Stimulated activated naive B cell treated with anti-CD40 and anti-IgM and Interleukin-4, amounts not matched to agents 10 μg/mL and 1 μg/mL and 100 μg/mL, for 72 hours (primary cell): ENCODE data around the gene MB.
A peak's percentile ranks its signal among the peaks of the same experiment; 100 is the strongest.
"Not testable (repeated sequence)": the region's sequence is repeated elsewhere in the genome, so short reads cannot be mapped to it uniquely, and the experiment has no call there.

Experiments used
- ATAC-seq, 2 donors: fragments of 150-1000 bp; cut with Tn5 transposase; replicated peaks; 2 replicates each; pipeline ENCODE4 v1.10.0; 2021; ENCODE audit warnings: moderate library complexity in 1 of 2
- DNase-seq: peaks from one replicate; pipeline ENCODE4 v3.0.0; 2021
- H3K27ac Mint-ChIP-seq: one replicate; pipeline ENCODE4 v1.8.0; 2022; ENCODE audit warnings: mild to moderate bottlenecking, mixed read lengths
- H3K27me3 Mint-ChIP-seq, 2 donors: one replicate each; pipeline ENCODE4 v1.8.0; 2022; ENCODE audit warnings: mixed read lengths in 2 of 2
- H3K36me3 Mint-ChIP-seq, 2 donors: one replicate each; pipeline ENCODE4 v1.8.0; 2022; ENCODE audit warnings: mixed read lengths in 2 of 2, mild to moderate bottlenecking in 1 of 2
- H3K4me1 Mint-ChIP-seq, 2 donors: one replicate each; pipeline ENCODE4 v1.8.0; 2022; ENCODE audit warnings: mixed read lengths in 2 of 2, mild to moderate bottlenecking in 1 of 2
- H3K4me3 Mint-ChIP-seq, 2 donors: one replicate each; pipeline ENCODE4 v1.8.0; 2022; ENCODE audit warnings: mild to moderate bottlenecking in 2 of 2, mixed read lengths in 2 of 2, moderate library complexity in 1 of 2
- H3K9me3 Mint-ChIP-seq, 2 donors: one replicate each; pipeline ENCODE4 v1.8.0; 2022; ENCODE audit warnings: mixed read lengths in 2 of 2, mild to moderate bottlenecking in 1 of 2

The MB gene

DNA sequence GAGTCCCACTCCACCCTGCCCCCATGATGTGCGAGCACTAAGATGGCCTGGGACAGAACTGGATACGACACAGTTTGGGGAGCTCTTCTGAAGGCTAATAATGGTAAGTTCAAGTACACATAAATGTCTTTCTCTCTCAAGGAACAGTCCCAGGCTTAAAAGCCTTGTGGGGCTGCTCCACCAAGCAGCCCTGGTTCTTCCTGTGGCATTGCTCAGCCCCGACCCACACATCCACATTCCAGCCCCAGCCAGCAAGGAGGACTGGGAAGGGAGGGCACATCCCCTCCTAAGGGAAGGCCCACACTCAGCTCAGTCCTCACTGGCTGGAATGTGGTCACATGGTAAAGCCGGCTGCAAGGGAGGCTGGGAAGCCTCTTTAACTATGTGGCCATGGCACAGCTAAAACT, 13.3 kb upstream of the MB start:
- H3K4me1 Mint-ChIP-seq: peaks cover 20 to 29% of the 10 kb centered on the region in 2 donors
- no peak overlapping the region for H3K27ac Mint-ChIP-seq

DNA sequence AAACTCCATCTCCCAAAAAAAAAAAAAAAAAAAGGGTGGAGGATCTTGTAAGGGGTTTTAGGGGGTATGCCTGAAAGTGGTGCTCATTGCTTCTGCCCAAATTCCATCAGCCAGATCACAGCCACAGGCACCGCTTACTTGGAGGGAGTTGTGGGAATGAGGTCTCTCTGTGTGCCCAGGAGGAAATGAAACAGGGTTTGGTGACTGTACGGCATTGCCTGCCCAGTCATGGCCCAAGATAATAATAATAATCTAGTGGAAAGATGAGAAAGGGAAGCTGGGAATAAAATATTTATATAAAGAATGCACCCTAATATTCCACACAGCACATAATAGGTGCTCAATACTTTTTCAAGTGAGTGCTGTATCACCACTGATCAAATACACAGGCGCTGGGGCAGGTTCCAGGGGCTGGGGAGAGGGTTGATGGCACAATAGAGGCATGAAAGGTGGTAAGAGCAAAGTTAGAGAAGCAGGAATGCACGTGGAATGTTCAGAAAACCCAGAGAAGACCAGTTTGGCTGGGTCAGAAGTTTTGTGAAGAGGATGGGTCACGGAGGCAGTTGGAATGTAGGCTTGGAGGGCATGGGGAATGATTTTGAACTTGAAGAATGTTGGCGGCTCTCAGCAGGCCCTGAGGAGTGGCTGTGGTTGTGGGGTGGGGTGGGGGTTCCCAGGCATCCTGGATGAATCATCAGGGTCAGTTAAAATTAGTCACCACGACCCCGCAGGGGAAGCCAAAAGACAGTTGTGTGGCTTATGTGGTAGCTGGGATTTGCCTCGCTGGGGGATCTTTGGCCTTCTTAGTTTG, 12.5 kb upstream of the MB start:
- Mint-ChIP-seq H3K9me3 (peaks cover 0 to 2% of the 10 kb centered on the region in 2 donors), H3K27ac (peak overlapping the region; percentile 11), H3K36me3 (peaks cover 0 to 2% of the 10 kb centered on the region in 2 donors), H3K27me3 (peaks cover 45 to 52% of the 10 kb centered on the region in 2 donors), H3K4me1 (peaks cover 20 to 29% of the 10 kb centered on the region in 2 donors), H3K4me3 (peak overlapping the region in 1 of 2 donors; percentile 22)
- peak; percentile 85 to 86 for ATAC-seq
- DNase-seq: peak; percentile 75

More for the DNA sequence above, 13.3 kb upstream of the MB start:
- Mint-ChIP-seq H3K9me3 (peaks cover 0 to 2% of the 10 kb centered on the region in 2 donors), H3K4me3 (no peak overlapping the region), H3K36me3 (peaks cover 0 to 2% of the 10 kb centered on the region in 2 donors), H3K27me3 (peaks cover 42 to 52% of the 10 kb centered on the region in 2 donors)
- ATAC-seq: no peak
- DNase-seq: no peak

DNA sequence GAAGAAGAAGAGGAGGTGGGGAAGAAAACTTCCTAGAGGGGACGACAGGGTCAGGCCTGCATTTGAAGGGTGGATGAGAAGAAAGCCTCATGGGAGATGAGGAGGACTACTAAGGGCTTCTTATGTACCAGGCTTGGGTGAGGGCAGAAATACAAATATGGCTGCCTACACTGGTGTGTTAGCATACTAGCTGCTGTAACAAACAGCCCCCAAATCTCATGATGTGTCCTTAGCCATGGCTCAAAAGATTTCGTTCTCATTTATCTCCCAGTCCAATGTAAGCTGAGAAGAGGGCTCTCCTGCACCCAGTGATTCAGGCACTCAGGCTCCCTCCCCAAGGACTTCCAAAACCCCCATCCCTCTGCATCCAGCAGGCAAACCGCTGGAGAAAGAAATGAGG, 11.6 kb upstream of the MB start:
- Mint-ChIP-seq H3K4me3 (no peak overlapping the region), H3K36me3 (peaks cover 0 to 2% of the 10 kb centered on the region in 2 donors), H3K4me1 (peaks cover 20 to 29% of the 10 kb centered on the region in 2 donors), H3K9me3 (peaks cover 0 to 2% of the 10 kb centered on the region in 2 donors), H3K27ac (no peak overlapping the region), H3K27me3 (peaks cover 52 to 58% of the 10 kb centered on the region in 2 donors)
- no peak for ATAC-seq
- DNase-seq: no peak

DNA sequence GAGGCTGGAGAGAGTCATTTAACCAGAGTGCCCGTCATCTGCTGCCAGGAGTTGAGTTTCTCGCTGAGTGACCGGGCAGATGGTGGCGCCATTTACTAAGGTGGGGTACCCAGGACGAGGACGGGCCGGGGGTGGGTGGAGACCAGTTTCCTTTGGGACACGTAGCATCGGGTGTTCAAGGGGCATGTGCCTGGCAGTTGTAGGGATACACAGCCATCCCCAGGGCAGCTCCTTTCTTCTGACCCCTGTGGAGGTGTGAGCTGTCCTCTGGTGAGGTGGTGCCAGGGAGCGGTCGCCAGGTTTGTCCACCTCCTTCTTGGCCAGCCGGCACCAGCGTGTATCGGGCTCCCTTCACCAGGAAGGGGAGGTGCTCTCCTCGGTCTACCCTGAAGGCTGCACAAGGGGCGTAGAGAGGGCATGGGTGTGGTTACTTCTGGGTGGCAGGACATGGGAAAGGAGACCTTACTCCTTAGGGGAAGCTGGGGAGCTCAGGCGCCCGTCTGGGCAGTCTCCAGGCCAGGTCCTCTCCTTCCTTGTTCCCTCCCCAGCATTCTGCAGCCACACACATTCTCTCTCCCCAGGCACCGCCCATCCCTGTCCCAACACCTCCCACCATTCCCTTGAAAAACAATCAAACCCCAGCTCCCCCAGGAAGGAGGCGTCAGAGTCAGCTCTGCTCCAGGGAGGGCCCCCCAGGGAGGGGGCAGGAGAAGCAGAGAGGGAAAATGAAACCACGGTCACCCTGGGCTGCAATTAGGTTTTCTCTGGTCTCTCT, 10.3 kb upstream of the MB start:
- Mint-ChIP-seq H3K4me3 (peak overlapping the region; percentile 69 to 77), H3K27me3 (peaks cover 50 to 68% of the 10 kb centered on the region in 2 donors), H3K36me3 (peaks cover 0 to 2% of the 10 kb centered on the region in 2 donors), H3K4me1 (peaks cover 25 to 36% of the 10 kb centered on the region in 2 donors), H3K27ac (no peak overlapping the region), H3K9me3 (peaks cover 0 to 2% of the 10 kb centered on the region in 2 donors)
- DNase-seq (no peak), ATAC-seq (peak; percentile 31 to 46)

DNA sequence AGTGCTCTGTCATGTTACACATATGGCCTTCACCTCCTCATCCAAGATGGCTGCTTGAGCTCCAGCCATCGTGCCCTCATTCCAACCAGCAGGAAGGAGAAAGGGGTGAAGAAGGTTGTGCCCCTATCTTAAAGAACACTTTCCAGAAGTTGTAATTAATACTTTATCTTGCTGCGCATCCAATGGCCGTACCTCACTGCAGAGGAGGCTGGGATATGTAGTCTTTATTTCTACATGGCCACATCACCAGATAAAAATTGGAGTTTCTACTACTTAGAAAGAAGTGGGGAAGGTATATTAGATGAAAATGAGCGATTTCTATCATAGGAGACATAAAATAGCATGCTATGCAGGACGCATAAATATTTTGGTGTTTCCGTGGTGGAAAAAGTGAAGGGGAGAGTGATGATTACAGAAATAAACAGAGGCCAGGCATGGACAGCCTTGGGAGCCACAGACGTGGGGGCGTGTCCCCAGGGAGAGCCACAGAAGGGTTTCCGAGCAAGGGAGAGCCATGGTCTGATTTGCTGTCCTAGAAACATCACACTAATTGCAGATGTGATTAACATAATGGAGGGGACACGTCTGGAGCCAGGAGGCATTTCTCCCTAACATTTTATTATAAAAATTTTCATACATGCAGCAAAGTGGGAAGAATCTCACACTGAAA, 8.8 kb upstream of the MB start:
- ATAC-seq (no peak), DNase-seq (no peak)
- Mint-ChIP-seq H3K4me3 (no peak overlapping the region), H3K36me3 (peaks cover 0 to 2% of the 10 kb centered on the region in 2 donors), H3K27ac (no peak overlapping the region), H3K4me1 (peaks cover 25 to 36% of the 10 kb centered on the region in 2 donors), H3K27me3 (peaks cover 50 to 68% of the 10 kb centered on the region in 2 donors), H3K9me3 (peaks cover 0 to 2% of the 10 kb centered on the region in 2 donors)

DNA sequence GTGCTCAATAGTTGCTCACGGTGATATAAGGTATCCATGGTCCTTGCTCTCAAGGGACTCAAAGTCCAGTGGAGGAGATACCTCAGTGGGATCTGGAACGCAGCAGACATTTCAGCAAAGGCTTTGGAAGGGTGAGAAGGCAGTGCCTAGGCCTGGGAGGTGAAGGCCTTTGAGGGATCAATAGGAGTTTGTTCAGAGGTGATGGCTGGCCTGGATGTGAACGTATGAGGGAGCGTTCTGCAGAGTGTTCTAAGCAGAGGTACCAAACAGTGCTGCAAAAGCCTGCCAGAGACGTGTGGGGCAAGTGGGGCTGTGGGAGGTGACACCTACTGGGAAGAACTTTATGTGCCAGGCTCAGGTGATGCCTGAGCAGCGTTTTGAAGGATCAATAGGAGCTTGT, 7.4 kb upstream of the MB start:
- Mint-ChIP-seq H3K27ac (no peak overlapping the region), H3K36me3 (no peaks in the 10 kb centered on the region), H3K9me3 (peaks cover 0 to 2% of the 10 kb centered on the region in 2 donors), H3K27me3 (peaks cover 53 to 61% of the 10 kb centered on the region in 2 donors), H3K4me3 (no peak overlapping the region), H3K4me1 (peaks cover 20 to 31% of the 10 kb centered on the region in 2 donors)
- no peak for ATAC-seq
- DNase-seq: no peak

DNA sequence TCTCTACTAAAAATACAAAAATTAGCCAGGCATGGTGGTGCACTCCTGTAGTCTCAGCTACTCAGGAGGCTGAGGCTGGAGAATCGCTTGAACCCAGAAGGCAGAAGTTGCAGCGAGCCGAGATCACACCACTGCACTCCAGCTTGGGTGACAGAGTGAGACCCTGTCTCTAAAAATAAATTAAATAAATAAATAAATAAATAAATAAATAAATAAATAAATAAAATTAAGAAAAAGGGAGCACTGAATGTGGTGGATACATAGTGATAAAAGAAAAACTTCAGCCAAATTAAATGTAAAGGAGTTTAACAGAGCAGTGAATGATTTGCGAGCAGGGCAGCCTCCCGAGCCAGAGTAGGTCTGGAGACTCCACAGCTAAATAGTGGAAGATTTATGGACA, 6.8 kb upstream of the MB start:
- H3K36me3 Mint-ChIP-seq, H3K4me3 Mint-ChIP-seq, ATAC-seq: not testable (repeated sequence)

DNA sequence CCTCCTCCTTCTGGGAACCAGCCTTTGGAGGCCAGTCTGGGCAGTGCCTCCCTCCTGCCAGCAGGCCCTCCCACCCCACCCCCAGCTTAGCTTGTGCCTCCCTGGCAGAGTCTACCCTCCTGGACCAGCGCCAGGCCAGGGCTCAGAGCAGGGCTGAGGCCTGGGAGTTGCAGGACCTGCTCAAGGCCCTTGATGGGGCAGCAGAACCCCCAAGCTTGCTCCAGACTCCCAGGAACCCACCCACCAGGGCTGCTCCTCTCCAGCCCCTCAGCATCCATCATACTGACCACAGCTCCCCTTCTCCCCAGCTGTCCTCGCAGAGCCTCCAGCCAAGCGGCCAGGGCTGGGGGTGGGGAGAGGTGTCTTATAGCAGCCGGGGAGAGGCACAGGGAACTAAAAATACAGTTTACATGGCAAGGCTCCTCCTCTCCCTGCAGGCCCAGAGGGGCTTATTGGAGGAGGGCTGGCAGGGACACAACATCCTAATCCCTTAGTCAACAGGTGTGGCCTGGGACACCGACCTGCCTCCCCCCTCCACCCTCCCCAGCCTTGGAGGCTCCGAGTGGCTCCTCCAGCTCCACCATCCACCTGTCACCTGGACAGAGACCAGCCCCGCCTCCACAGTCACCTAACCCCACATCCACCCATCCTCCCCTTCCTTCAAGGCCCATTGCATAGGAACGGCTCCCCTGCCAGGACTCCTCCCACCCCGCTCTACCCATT, 5.2 kb upstream of the MB start:
- DNase-seq: no peak
- no peaks in the 10 kb centered on the region for H3K36me3 Mint-ChIP-seq
- H3K27ac Mint-ChIP-seq: no peak overlapping the region
- ATAC-seq: no peak
- H3K27me3 Mint-ChIP-seq: peaks cover 46% of the 10 kb centered on the region in 2 donors
- H3K4me3 Mint-ChIP-seq: no peak overlapping the region
- H3K4me1 Mint-ChIP-seq: peaks cover 12 to 20% of the 10 kb centered on the region in 2 donors
- no peaks in the 10 kb centered on the region for H3K9me3 Mint-ChIP-seq

More for the DNA sequence above, 6.8 kb upstream of the MB start:
- not testable (repeated sequence) for H3K27ac Mint-ChIP-seq, H3K9me3 Mint-ChIP-seq, DNase-seq
- peaks cover 56 to 59% of the 10 kb centered on the region in 2 donors for H3K27me3 Mint-ChIP-seq
- peaks cover 18 to 26% of the 10 kb centered on the region in 2 donors for H3K4me1 Mint-ChIP-seq

DNA sequence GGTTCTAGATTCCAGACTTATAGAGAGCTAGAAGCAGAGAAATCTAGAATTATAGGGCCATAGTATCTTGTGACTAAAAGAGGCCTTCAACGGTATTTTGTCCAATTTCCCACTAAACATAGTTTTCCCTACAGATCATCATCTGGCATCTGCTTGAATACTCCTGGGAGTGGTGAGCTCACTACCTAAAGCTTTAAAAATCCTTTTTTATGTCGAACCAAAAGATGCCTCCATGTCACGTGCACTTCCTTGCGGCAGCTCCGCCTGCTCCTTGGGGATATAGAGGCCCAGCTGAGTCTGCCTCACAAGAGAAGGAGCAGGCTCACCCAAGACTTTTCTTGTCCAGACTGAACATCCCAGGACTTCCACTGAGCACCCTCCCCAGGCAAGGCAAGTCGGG, 4.3 kb upstream of the MB start:
- DNase-seq (no peak), ATAC-seq (no peak)
- H3K4me3 Mint-ChIP-seq: no peak overlapping the region
- no peaks in the 10 kb centered on the region for H3K9me3 Mint-ChIP-seq
- no peaks in the 10 kb centered on the region for H3K36me3 Mint-ChIP-seq
- no peak overlapping the region for H3K27ac Mint-ChIP-seq
- peaks cover 37% of the 10 kb centered on the region in 2 donors for H3K27me3 Mint-ChIP-seq
- H3K4me1 Mint-ChIP-seq: peaks cover 8 to 12% of the 10 kb centered on the region in 2 donors

DNA sequence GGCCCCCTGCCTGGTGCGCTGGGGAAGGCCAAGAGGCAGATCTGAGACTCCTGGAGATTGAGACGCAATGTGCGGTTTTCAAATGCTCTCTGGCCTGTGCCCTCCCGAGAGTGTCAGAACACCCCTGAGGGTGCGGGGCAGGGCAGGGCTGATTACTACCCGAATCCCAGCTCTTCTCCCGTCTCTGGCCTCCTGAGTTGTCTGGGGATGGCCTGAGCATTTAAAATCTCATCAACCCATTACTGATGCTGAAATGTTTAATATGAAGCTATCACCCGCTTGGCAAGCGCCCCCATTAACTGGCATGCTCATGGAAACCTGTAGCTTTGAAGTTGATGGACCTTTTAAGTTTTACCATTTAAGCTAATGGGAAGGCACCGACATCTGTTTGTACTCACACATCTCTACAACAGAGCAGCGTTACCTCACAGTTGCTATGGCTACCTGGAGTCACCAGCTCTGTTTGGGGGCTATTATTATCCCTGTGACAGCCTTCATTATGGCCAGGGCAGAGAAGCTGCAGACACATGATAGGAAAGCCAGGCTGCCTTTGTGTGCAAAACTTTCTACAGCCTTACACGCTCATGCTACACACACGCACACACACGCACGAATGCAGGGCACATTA, 3.6 kb upstream of the MB start:
- Mint-ChIP-seq H3K9me3 (no peaks in the 10 kb centered on the region), H3K4me3 (no peak overlapping the region), H3K36me3 (no peaks in the 10 kb centered on the region), H3K4me1 (peaks cover 6 to 8% of the 10 kb centered on the region in 2 donors), H3K27me3 (peaks cover 30 to 32% of the 10 kb centered on the region in 2 donors), H3K27ac (no peak overlapping the region)
- DNase-seq: no peak
- ATAC-seq: no peak

DNA sequence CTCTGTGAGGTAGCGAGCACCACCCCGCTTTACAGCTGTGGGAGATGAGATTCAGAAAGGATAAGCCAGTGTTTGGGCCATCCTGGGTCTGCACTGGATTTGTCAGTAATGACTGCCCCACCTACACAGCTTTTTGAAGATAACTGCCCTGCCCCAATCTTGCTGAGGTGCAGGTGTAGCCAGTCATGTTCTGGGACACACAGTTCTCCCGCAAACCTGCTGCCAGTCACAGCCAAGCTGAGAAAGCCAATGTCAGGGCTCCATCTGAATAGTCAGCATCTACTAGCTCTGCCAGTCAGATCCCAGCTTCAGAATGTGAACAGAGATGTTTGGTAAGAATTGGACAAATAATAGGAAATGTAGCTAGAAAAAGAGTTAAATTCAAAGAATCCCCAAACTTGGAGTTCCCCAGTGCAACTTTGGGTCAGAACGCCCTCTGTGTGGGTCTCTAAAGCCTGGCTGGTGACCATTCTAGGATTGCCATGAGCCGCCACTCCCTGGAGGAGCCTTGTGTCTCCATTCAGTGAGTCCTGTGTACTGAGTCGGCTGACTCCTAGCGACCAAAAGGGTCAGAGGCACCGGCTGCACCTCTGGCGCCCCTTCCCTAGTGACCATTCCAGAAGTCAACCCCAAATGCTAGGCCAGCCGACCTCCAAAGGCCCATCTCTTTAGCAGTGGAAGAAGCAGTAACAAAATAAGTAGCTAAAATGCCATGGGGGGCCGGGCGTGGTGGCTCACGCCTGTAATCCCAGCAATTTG, 2.4 kb upstream of the MB start:
- no peak for ATAC-seq

DNA sequence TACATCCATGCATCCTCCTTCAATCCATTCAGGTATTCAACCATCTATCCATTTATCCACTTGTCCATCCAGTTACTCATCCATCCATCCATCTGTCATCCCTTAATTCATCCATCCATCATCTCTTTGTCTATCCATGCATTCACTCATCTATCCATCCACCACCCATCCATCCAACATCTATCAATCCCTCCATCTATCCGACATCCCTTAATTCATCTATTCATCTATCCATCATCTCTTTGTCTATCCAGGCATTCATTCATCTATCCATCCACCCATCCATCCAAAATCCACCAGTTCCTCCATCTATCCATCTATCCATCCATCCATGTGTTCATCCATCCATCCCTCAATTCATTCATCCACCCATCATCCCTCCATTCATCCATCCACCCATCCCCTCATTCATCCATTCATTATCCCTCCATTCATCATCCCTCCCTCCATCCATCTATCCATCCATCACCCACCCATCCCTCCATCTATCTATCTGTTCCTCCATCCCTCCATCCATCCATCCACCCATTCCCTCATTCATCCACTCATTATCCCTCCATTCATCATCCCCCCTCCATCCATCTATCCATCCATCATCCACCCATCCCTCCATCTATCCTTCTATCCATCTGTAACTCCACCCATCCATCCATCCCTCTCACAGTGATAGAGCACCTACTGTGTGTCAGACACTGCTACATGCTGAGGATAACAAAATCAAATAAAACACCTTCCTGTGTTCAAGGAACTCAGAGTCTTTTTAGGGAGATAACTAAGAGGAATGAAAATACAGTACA, 1.5 kb upstream of the MB start:
- Mint-ChIP-seq H3K36me3 (no peaks in the 10 kb centered on the region), H3K9me3 (no peaks in the 10 kb centered on the region), H3K4me1 (peaks cover 7 to 10% of the 10 kb centered on the region in 2 donors), H3K27me3 (peaks cover 10 to 22% of the 10 kb centered on the region in 2 donors), H3K4me3 (no peak overlapping the region), H3K27ac (no peak overlapping the region)
- ATAC-seq (no peak), DNase-seq (no peak)

More for the DNA sequence above, 2.4 kb upstream of the MB start:
- H3K27me3 Mint-ChIP-seq: peaks cover 18 to 29% of the 10 kb centered on the region in 2 donors
- DNase-seq: no peak
- no peak overlapping the region for H3K27ac Mint-ChIP-seq
- H3K36me3 Mint-ChIP-seq: no peaks in the 10 kb centered on the region
- H3K4me3 Mint-ChIP-seq: no peak overlapping the region
- peaks cover 7 to 10% of the 10 kb centered on the region in 2 donors for H3K4me1 Mint-ChIP-seq
- H3K9me3 Mint-ChIP-seq: no peaks in the 10 kb centered on the region
